Measurements from ENCODE around the gene PRRT4. TPM values are rescaled to one million over a fixed set of nuclear protein-coding genes. Genes with fewer than 3 reads are reported as not detected.

The PRRT4 gene
- total and polyA plus RNA-seq, 9 of the 15 experiments (the other 6 are each of a cell fraction or from before 2014, with no cell fraction given), result not detected

- no peak for TF ChIP-seq ZNF655 (CRISPR knock-in tag; IDR thresholded peaks at IDR 0.05)
Observed at GRCh38 chr7:128409596-128410450, 48.3 kb upstream of the PRRT4 start, which contains the start of gene IMPDH1 (continued).

GRCh38 chr7:128408709-128409595 lies 47.5 kb upstream of the PRRT4 start:
- Histone ChIP-seq H3K9me1 (ENCODE audit: control insufficient read depth, insufficient read depth, low read length) (no peaks in the 10 kb centered on the region), H3K9me3 (replicated peaks; ENCODE audit: control insufficient read depth, insufficient read depth, low read depth, low read length) (no peaks in the 10 kb centered on the region), H2AFZ (ENCODE audit: low read depth, low read length) (peak overlapping the region; percentile 95), H3K4me1 (replicated peaks in 1 of 2; ENCODE audit: control insufficient read depth in 2 of 2, insufficient read depth in 2 of 2, low read length in 2 of 2) (peaks cover 50 to 63% of the 10 kb centered on the region in 2 experiments), H3K36me3 (ENCODE audit: control insufficient read depth, insufficient read depth, low read length) (peaks cover 4% of the 10 kb centered on the region; the same call in 1 of the 3 replicates), H3K4me3 (peak overlapping the region; percentile 49), H3K27ac (ENCODE audit: extremely low read depth, low read depth, low read length) (peak overlapping the region; percentile 72), H3K27me3 (ENCODE audit: control insufficient read depth in 2 of 2, insufficient read depth in 2 of 2, low read length in 2 of 2) (no peaks in the 10 kb centered on the region), H3K9ac (ENCODE audit: insufficient read depth in 1 of 2, low read depth in 2 of 2, low read length in 2 of 2) (peak overlapping the region; percentile 79 to 90), H4K20me1 (replicated peaks; ENCODE audit: control insufficient read depth, insufficient read depth, low read length) (no peaks in the 10 kb centered on the region; the same call in 1 of the 2 replicates), H3K79me2 (ENCODE audit: control insufficient read depth, insufficient read depth, low read length) (peaks cover 24% of the 10 kb centered on the region), H3K4me2 (ENCODE audit: insufficient read depth, low read length) (peak overlapping the region; percentile 96)
- peak; percentile 5 for ATAC-seq
- ChIA-PET POLR2A (interaction anchor here (0.6 to 2.7 kb wide), 13 partner anchors 8 to 679 kb away, joined by 3 to 10 read pairs (median 4); partner anchors contain the start of genes METTL2B and RBM28), CTCF (ENCODE audit: low intra/inter-chr PET ratio) (interaction anchor here (0.7 kb wide), 1 partner anchor 18 kb away, joined by 3 read pairs; no protein-coding TSS in a partner anchor)
- BruUV-seq (replicated peaks), result TSS peak; percentile 31
- DNase-seq (ENCODE audit: extremely low read depth in 1 of 4, low spot score in 3 of 4), result peak in 3 of 4 experiments; percentile 25 to 64 (median 64)
- in situ Hi-C loops (cut with MboI) (no loop called here), intact Hi-C loops (cut with micrococcal nuclease) (no loop called here)
- WGBS (ENCODE audit: insufficient coverage, low coverage, missing lambda C conversion rate), result 12% methylated on average over 25 of the region's 25 CpGs
- FAIRE-seq, result peak; percentile 63
- 0 out of 2 replicates have a peak, but pooled peaks have one; percentile 28 for TF ChIP-seq SMARCA4 (IDR thresholded peaks at IDR 0.05)
- TF ChIP-seq AFF1 (IDR thresholded peaks at IDR 0.05; ENCODE audit: low read depth in 1 of 2, partially characterized antibody in 2 of 2), result peak in 1 of 2 experiments; percentile 39
- TF ChIP-seq DPF2 (IDR thresholded peaks at IDR 0.05), result peak; percentile 25; the same call in 1 of the 2 replicates
- 0 out of 4 replicates have a peak, but pooled peaks of 1 of the 2 experiments have one; percentile 12 for TF ChIP-seq UBTF (IDR thresholded peaks at IDR 0.05; ENCODE audit: borderline replicate concordance in 1 of 2, low read depth in 2 of 2, low read length in 2 of 2)
- TF ChIP-seq ZBTB17 (CRISPR knock-in tag; IDR thresholded peaks at IDR 0.05), result 0 out of 2 replicates have a peak, but pooled peaks have one; percentile 44
- TF ChIP-seq NEUROD1 (IDR thresholded peaks at IDR 0.05; ENCODE audit: borderline replicate concordance, low read depth, low read length, partially characterized antibody), result peak; percentile 4

Data from K562 (cell line).